ENCODE measurements around the gene FBXO17.
"Not testable (repeated sequence)": the region's sequence is repeated elsewhere in the genome, so short reads cannot be mapped to it uniquely, and the experiment has no call there.

The FBXO17 gene

GRCh38 chr19:38975214-38975860 is at the start of gene FBXO17:
Gene FBXO17 (minus strand): TSS chr19:38975742. CDS start chr19:38950319, 25,423 bp downstream.
- DNase-seq = no peak

GRCh38 chr19:39024875-39025641 is 49.5 kb upstream of the FBXO17 start:
- DNase-seq = no peak

GRCh38 chr19:39021063-39021462 is 45.5 kb upstream of the FBXO17 start:
- DNase-seq = no peak

- no peak for DNase-seq
Observed at GRCh38 chr19:39017646-39018045, 42.1 kb upstream of the FBXO17 start.

GRCh38 chr19:39017026-39017425 is 41.5 kb upstream of the FBXO17 start:
- DNase-seq = no peak

GRCh38 chr19:39014037-39014436 is 38.5 kb upstream of the FBXO17 start:
- DNase-seq = no peak

GRCh38 chr19:39009001-39009400 is 33.5 kb upstream of the FBXO17 start:
- no peak for DNase-seq

GRCh38 chr19:39008137-39008536 is 32.6 kb upstream of the FBXO17 start:
- no peak for DNase-seq

- DNase-seq = no peak
Observed at GRCh38 chr19:39007096-39007495, 31.6 kb upstream of the FBXO17 start.

GRCh38 chr19:39004403-39004802 is 28.9 kb upstream of the FBXO17 start:
- no peak for DNase-seq

GRCh38 chr19:39003796-39004195 is 28.3 kb upstream of the FBXO17 start:
- DNase-seq = no peak

GRCh38 chr19:39003188-39003587 is 27.6 kb upstream of the FBXO17 start:
- no peak for DNase-seq

- no peak for DNase-seq
Observed at GRCh38 chr19:39001041-39001440, 25.5 kb upstream of the FBXO17 start.

- not testable (repeated sequence) for DNase-seq
Observed at GRCh38 chr19:38997576-38997975, 22.0 kb upstream of the FBXO17 start.

- no peak for DNase-seq
Observed at GRCh38 chr19:38993271-38993670, 17.7 kb upstream of the FBXO17 start.

GRCh38 chr19:38990949-38991697 is 15.6 kb upstream of the FBXO17 start:
- no peak for DNase-seq

GRCh38 chr19:38989614-38990013 is 14.1 kb upstream of the FBXO17 start:
- not testable (repeated sequence) for DNase-seq

GRCh38 chr19:38989066-38989605 is 13.6 kb upstream of the FBXO17 start:
- no peak for DNase-seq

- DNase-seq = not testable (repeated sequence)
Observed at GRCh38 chr19:38988627-38989026, 13.1 kb upstream of the FBXO17 start.

- DNase-seq = not testable (repeated sequence)
Observed at GRCh38 chr19:38987745-38988144, 12.2 kb upstream of the FBXO17 start.

- DNase-seq = no peak
Observed at GRCh38 chr19:38985262-38985661, 9.7 kb upstream of the FBXO17 start.

- no peak for DNase-seq
Observed at GRCh38 chr19:38980583-38981374, 5.2 kb upstream of the FBXO17 start.

GRCh38 chr19:38979812-38980211 is 4.3 kb upstream of the FBXO17 start:
- DNase-seq = no peak
